Vagina (tissue), 2 donors: ENCODE data around the gene TCF7. TPM values are rescaled to one million over a fixed set of nuclear protein-coding genes. Genes with fewer than 3 reads are reported as not detected.

Source experiments
- DNase-seq, 2 donors: peaks; one replicate each; pipeline ENCODE4 v3.0.0-alpha.2; 2017; ENCODE audit errors: extremely low spot score in 2 of 2
- H3K27ac ChIP-seq: fragments of 200-600 bp; sonication (generic); one replicate; pipeline ENCODE4 v1.5.1; 2019
- H3K27me3 ChIP-seq: fragments of 200-600 bp; sonication (generic); one replicate; pipeline ENCODE4 v1.5.1; 2019
- H3K36me3 ChIP-seq, 2 donors: fragments of 200-600 bp; sonication (generic); one replicate each; pipeline ENCODE4 v1.5.1; 2017 to 2019
- H3K4me1 ChIP-seq: fragments of 200-600 bp; sonication (generic); one replicate; pipeline ENCODE4 v1.5.1; 2019
- H3K4me3 ChIP-seq, 2 donors: fragments of 200-600 bp; sonication (generic); 1 replicate in 1 of 2; 2 replicates in 1 of 2; pipeline ENCODE4 v1.5.1; 2016 to 2019
- H3K9me3 ChIP-seq: fragments of 200-600 bp; sonication (generic); one replicate; pipeline ENCODE4 v1.5.1; 2019
- POLR2A ChIP-seq, 2 donors: fragments of 450-650 bp; IDR thresholded peaks; one replicate each; pipeline ENCODE4 v1.6.1; 2017; ENCODE audit warnings: antibody characterized with exemption in 2 of 2, mild to moderate bottlenecking in 2 of 2, moderate library complexity in 2 of 2
- POLR2AphosphoS5 ChIP-seq, 2 donors: sonication (generic); formaldehyde crosslinking; IDR thresholded peaks; one replicate each; pipeline ENCODE4 v1.9.0; 2017; ENCODE audit warnings: antibody characterized with exemption in 2 of 2, mild to moderate bottlenecking in 2 of 2, low read depth in 1 of 2; ENCODE audit not compliant: insufficient read depth in 1 of 2
- intact Hi-C: fragments of 100-400 bp; cut with DNase I; formaldehyde crosslinking; loops from one replicate; pipeline ENCODE4 v1.15.1; 2023
- total RNA-seq: library from RNA; depleted of rRNA; stranded (reverse); fragments of >200 nt; gene quantifications from one replicate; pipeline ENCODE4 v1.2.3, GENCODE V29; 2016
- TF ChIP-seq, protein P1 (sequence below), 3 experiments: fragments of 450-650 bp in 2 of 3; fragments of 200-600 bp in 1 of 3; sonication (generic) in 1 of 3; IDR thresholded peaks; one replicate each; pipeline ENCODE4 v1.5.1; 2017 to 2019; ENCODE audit warnings: antibody characterized with exemption in 3 of 3, mild to moderate bottlenecking in 2 of 3, moderate library complexity in 2 of 3

TCF7 gene
- total RNA-seq, 1 donor from 2014 or later = 1.7 TPM

DNA sequence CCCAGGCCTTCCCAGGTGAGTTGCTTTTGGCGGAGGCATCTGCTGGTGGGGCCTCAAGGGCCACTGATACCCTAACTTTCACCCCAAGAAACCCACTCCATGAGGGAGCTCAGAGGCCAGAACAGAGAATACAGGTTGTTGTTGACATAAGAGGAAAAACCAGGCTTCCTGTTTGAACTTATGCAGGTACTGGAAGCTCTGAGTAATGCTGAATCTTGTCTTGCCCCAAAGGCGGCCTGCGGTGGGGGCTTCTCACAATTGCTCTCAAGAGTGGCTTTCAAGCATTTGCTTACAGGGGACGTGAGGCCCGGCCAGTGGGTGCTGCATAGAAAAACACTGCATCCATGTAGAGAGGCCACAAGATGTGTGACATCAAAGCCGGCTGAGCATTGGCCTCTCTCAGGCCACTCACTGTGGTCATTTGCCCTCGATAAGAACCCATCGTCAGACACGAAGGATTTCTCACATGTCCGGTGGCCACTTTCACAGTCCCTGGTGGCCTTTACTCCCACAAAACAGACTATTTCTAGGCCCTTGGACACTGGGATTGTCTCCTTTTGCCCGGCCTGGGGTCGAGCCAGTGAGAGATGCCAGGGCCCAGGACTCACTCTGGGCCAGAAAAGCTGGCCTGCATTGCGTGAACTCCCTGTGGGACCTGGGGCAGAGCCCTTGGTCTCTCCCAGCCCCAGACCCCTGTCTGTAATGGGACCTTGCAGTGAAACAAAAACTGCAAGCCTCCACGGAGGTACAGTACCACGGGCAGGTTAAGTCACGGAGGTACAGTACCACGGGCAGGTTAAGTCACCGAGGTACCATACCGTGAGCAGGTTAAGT lies 34.5 kb upstream of the TCF7 start:
- no peak for TF ChIP-seq POLR2AphosphoS5 (IDR thresholded peaks at IDR 0.05; ENCODE audit: insufficient read depth in 1 of 2, low read depth in 1 of 2)
- no peak for TF ChIP-seq POLR2A (IDR thresholded peaks at IDR 0.05)
- TF ChIP-seq, protein P1, sequence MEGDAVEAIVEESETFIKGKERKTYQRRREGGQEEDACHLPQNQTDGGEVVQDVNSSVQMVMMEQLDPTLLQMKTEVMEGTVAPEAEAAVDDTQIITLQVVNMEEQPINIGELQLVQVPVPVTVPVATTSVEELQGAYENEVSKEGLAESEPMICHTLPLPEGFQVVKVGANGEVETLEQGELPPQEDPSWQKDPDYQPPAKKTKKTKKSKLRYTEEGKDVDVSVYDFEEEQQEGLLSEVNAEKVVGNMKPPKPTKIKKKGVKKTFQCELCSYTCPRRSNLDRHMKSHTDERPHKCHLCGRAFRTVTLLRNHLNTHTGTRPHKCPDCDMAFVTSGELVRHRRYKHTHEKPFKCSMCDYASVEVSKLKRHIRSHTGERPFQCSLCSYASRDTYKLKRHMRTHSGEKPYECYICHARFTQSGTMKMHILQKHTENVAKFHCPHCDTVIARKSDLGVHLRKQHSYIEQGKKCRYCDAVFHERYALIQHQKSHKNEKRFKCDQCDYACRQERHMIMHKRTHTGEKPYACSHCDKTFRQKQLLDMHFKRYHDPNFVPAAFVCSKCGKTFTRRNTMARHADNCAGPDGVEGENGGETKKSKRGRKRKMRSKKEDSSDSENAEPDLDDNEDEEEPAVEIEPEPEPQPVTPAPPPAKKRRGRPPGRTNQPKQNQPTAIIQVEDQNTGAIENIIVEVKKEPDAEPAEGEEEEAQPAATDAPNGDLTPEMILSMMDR (IDR thresholded peaks at IDR 0.05) = no peak
- H3K27ac ChIP-seq = no peak overlapping the region

DNA sequence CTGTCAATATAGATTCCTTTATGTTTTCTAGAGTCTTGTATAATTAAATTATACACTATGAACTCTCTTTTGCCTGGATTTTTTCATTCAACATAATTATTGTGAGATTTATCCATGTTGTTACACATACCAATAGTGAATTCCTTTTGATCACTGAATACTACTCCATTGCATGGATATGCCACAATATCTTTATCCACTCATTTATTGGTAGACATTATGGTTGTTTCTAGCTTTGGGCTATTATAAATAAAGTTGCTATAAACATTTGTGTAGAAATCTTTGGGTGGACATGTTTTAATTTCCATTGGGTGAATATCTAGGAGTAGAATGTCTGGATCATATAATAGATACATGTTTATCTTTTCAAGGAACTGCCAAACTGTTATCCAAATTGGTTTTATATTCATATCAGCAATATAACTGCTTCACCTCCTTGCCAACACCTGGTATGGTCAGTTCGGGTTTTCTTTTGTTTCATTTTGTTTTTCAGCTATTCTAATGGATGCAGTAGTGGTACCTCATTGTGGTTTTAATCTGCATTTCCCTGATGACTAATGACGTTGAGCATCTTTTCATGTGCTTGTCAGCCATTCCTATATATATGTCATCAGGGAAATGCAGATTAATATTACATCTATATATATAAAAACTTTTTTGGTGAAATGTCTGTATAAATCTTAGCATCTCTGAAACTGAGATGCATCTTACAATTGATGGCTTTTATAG lies 32.1 kb upstream of the TCF7 start:
- no peak for DNase-seq
- Histone ChIP-seq H3K27me3 (no peaks in the 10 kb centered on the region), H3K4me1 (no peaks in the 10 kb centered on the region), H3K4me3 (no peak overlapping the region), H3K27ac (no peak overlapping the region), H3K36me3 (no peaks in the 10 kb centered on the region), H3K9me3 (no peaks in the 10 kb centered on the region)
- TF ChIP-seq, protein P1 (IDR thresholded peaks at IDR 0.05) = no peak
- no peak for TF ChIP-seq POLR2AphosphoS5 (IDR thresholded peaks at IDR 0.05; ENCODE audit: insufficient read depth in 1 of 2, low read depth in 1 of 2)
- TF ChIP-seq POLR2A (IDR thresholded peaks at IDR 0.05) = no peak
- intact Hi-C loops = no loop called here

More for the DNA sequence above, 34.5 kb upstream of the TCF7 start:
- no peak for DNase-seq
- Histone ChIP-seq H3K36me3 (no peaks in the 10 kb centered on the region), H3K4me3 (no peak overlapping the region), H3K4me1 (no peaks in the 10 kb centered on the region), H3K9me3 (no peaks in the 10 kb centered on the region), H3K27me3 (no peaks in the 10 kb centered on the region)
- intact Hi-C loops = no loop called here

DNA sequence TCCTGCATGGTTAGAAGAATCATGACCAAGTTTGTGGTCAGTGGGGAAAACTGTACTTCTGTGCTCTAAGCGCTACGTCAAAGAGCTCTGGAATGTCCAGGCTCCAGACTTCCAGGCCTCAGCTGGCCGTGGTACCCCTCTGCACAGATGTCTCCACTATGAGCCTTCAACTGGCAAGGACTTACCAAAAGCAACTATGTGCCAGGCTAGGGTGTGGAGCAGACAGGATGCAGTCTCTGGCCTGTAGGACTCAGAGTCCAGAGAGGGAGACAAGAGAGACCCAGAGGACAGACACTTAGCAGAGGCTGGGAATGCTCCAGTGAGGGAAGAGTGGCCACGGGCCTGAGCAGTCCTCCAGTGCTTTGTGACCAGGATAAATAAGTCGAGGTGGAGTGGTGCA lies 31.0 kb upstream of the TCF7 start:
- intact Hi-C loops = no loop called here

DNA sequence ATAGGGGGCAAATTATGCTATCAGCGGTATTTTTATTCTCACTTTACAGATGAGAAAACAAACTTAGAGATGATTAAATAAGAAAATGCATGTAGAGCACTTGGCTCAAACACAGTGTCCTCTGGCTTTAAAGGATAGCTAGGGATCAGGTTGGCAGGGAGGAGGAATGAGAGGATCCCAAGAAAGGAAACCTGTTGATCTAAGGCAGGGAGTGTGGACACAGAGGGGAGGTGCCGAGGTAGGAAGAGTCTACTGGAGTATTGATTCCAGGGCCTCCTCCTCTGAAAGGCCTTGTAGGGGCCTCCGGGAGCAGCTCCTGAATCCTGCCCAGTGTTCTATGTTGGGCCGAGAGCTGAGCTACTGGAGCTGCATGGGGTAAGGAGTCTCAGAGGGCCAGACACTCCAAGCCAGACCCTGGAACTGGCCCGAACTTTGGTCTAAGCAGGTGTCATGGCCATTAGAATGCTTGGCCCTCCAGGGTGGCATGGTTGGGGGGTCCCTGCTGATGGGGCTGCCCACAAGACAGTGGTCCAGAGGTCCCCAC lies 30.4 kb upstream of the TCF7 start:
- TF ChIP-seq POLR2AphosphoS5 (IDR thresholded peaks at IDR 0.05; ENCODE audit: insufficient read depth in 1 of 2, low read depth in 1 of 2) (no peak), POLR2A (IDR thresholded peaks at IDR 0.05) (no peak)
- TF ChIP-seq, protein P1 (IDR thresholded peaks at IDR 0.05) = no peak
- Histone ChIP-seq H3K4me1 (no peaks in the 10 kb centered on the region), H3K9me3 (no peaks in the 10 kb centered on the region), H3K36me3 (no peaks in the 10 kb centered on the region), H3K4me3 (no peak overlapping the region), H3K27ac (no peak overlapping the region), H3K27me3 (no peaks in the 10 kb centered on the region)
- intact Hi-C loops = no loop called here
- no peak for DNase-seq

More for the DNA sequence above, 31.0 kb upstream of the TCF7 start:
- TF ChIP-seq POLR2AphosphoS5 (IDR thresholded peaks at IDR 0.05; ENCODE audit: insufficient read depth in 1 of 2, low read depth in 1 of 2) (no peak), POLR2A (IDR thresholded peaks at IDR 0.05) (no peak)
- TF ChIP-seq, protein P1 (IDR thresholded peaks at IDR 0.05) = no peak
- no peaks in the 10 kb centered on the region for H3K27me3 ChIP-seq
- no peaks in the 10 kb centered on the region for H3K4me1 ChIP-seq
- no peaks in the 10 kb centered on the region for H3K36me3 ChIP-seq
- H3K9me3 ChIP-seq = no peaks in the 10 kb centered on the region
- no peak overlapping the region for H3K27ac ChIP-seq
- no peak for DNase-seq
- H3K4me3 ChIP-seq = no peak overlapping the region
